PC-3 (cell line): Measurements from ENCODE around the gene KCTD6.

Experiments
- CTCF ChIP-seq: fragments of 300-600 bp; sonication (generic); conservative IDR thresholded peaks from 2 replicates; pipeline ENCODE4 v1.5.1; 2017; ENCODE audit warnings: antibody characterized with exemption, low read depth, mild to moderate bottlenecking, low read length
- EZH2 ChIP-seq: fragments of 300-600 bp; sonication (generic); IDR thresholded peaks from one replicate; pipeline ENCODE4 v1.6.1; 2017; ENCODE audit warnings: antibody characterized with exemption, mild to moderate bottlenecking, low read length; ENCODE audit not compliant: unreplicated experiment
- EZH2phosphoT487 ChIP-seq: fragments of 300-600 bp; sonication (generic); IDR thresholded peaks from 2 replicates; pipeline ENCODE4 v1.6.1; 2018; ENCODE audit warnings: mild to moderate bottlenecking, antibody characterized with exemption, low read length, borderline replicate concordance

DNA sequence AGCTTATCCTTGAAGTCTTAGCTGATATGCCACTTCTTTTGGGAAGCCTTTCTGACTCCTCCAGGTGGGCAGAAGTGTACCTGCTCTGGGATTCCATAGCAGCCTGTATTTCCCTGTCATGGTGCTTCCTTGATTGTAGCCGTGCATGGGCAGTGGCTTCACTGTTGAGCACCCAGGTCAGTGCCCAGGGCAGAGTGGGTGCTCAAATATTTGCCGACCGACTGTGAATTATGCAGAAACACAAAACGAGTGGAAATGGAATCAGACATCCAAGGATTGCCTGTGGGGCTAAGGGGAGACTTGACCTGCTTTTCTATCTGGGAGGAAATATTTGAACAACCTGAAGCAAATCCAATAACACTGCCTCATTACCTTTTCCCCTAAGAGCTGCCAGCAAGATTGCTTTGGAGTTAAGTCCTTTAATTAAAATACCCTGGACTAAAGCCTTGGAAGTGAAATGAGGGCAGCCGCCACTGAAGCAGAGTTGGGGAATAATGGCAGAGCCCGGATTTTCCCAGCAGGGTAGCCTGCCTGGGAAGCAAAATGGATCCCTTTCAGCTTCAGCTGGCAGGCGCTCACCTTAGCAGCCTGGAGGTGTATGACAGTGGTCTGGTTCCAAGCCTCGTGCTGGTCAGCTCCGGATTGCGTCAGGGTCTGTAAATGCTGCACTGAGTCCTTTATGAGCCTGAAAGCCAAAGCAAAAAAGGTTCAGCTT, 30.2 kb downstream of the KCTD6 start:
- TF ChIP-seq CTCF (no peak), EZH2 (no peak), EZH2phosphoT487 (no peak)
